Measurements from ENCODE around the gene HIPK4. TPM values are rescaled to one million over a fixed set of nuclear protein-coding genes. Genes with fewer than 3 reads are reported as not detected.

HIPK4 gene
- polyA plus RNA-seq, 3 donors = 0.09 TPM; not detected in 2

GRCh38 chr19:40337107-40337506, 52.9 kb downstream of the HIPK4 start:
- Histone ChIP-seq H4K20me1 (ENCODE audit: insufficient read depth, low read length) (peaks cover 6% of the 10 kb centered on the region), H3K9ac (ENCODE audit: insufficient read depth, low read length, poor library complexity, severe bottlenecking) (no peak overlapping the region), H3K4me2 (replicated peaks; ENCODE audit: extremely low read depth, low read length, poor library complexity, severe bottlenecking) (no peak overlapping the region), H3K27ac (ENCODE audit: low read depth in 1 of 2, low read length in 2 of 2) (no peak overlapping the region), H3K79me2 (ENCODE audit: insufficient read depth, low read length) (peaks cover 9% of the 10 kb centered on the region), H3K36me3 (replicated peaks in 1 of 2; ENCODE audit: control insufficient read depth in 1 of 2, insufficient read depth in 2 of 2, low read length in 2 of 2) (peaks cover 56 to 75% of the 10 kb centered on the region in 2 donors), H3K27me3 (ENCODE audit: control insufficient read depth in 2 of 2, insufficient read depth in 2 of 2, low read length in 2 of 2) (no peaks in the 10 kb centered on the region), H3K4me1 (ENCODE audit: control insufficient read depth in 1 of 2, insufficient read depth in 2 of 2, low read length in 2 of 2) (no peaks in the 10 kb centered on the region), H3K4me3 (replicated peaks in 1 of 3; ENCODE audit: low read depth in 2 of 3, low read length in 3 of 3) (no peak overlapping the region), H3K9me3 (replicated peaks in 1 of 2; ENCODE audit: control insufficient read depth in 1 of 2, insufficient read depth in 1 of 2, low read length in 2 of 2) (no peaks in the 10 kb centered on the region), H2AFZ (ENCODE audit: insufficient read depth, low read depth, low read length, poor library complexity, severe bottlenecking) (no peak overlapping the region)
- no peak for TF ChIP-seq CTCF (IDR thresholded peaks at IDR 0.05)
- no CpG with 5 or more reads among the region's 2 CpGs for WGBS (ENCODE audit: insufficient coverage)
- H3K4me3 Mint-ChIP-seq = no peak overlapping the region
- H3K27ac Mint-ChIP-seq = no peak overlapping the region
- intact Hi-C loops (cut with micrococcal nuclease) = no loop called here
- H3K27me3 Mint-ChIP-seq (ENCODE audit: low read depth in 3 of 3) = peaks cover 0 to 2% (median 0%) of the 10 kb centered on the region in 3 donors
- H3K4me1 Mint-ChIP-seq = no peaks in the 10 kb centered on the region
- peaks cover 0 to 1% (median 0%) of the 10 kb centered on the region in 7 donors for H3K9me3 Mint-ChIP-seq
- no peak for DNase-seq
- peaks cover 57 to 81% of the 10 kb centered on the region in 2 donors for H3K36me3 Mint-ChIP-seq

- no peak overlapping the region for H3K4me2 ChIP-seq (replicated peaks; ENCODE audit: extremely low read depth, low read length, poor library complexity, severe bottlenecking)
- intact Hi-C loops (cut with micrococcal nuclease) = no loop called here
- H3K9ac ChIP-seq (ENCODE audit: insufficient read depth, low read length, poor library complexity, severe bottlenecking) = no peak overlapping the region
- peaks cover 5% of the 10 kb centered on the region for H3K79me2 ChIP-seq (ENCODE audit: insufficient read depth, low read length)
- H3K27me3 Mint-ChIP-seq (ENCODE audit: low read depth in 3 of 3) = peaks cover 0 to 2% (median 0%) of the 10 kb centered on the region in 3 donors
- peaks cover 61 to 82% of the 10 kb centered on the region in 2 donors for H3K36me3 Mint-ChIP-seq
- H2AFZ ChIP-seq (ENCODE audit: insufficient read depth, low read depth, low read length, poor library complexity, severe bottlenecking) = no peak overlapping the region
- H3K27ac ChIP-seq (ENCODE audit: low read depth in 1 of 2, low read length in 2 of 2) = no peak overlapping the region
- H3K4me3 Mint-ChIP-seq = no peak overlapping the region
- H3K4me1 Mint-ChIP-seq = no peaks in the 10 kb centered on the region
- H4K20me1 ChIP-seq (ENCODE audit: insufficient read depth, low read length) = peaks cover under 1% of the 10 kb centered on the region
- 100% methylated on average over 1 of the region's 2 CpGs for WGBS (ENCODE audit: insufficient coverage)
- H3K4me1 ChIP-seq (ENCODE audit: control insufficient read depth in 1 of 2, insufficient read depth in 2 of 2, low read length in 2 of 2) = no peaks in the 10 kb centered on the region
- peaks cover 56 to 75% of the 10 kb centered on the region in 2 donors for H3K36me3 ChIP-seq (replicated peaks in 1 of 2; ENCODE audit: control insufficient read depth in 1 of 2, insufficient read depth in 2 of 2, low read length in 2 of 2)
- no peak for DNase-seq
- no peaks in the 10 kb centered on the region for H3K27me3 ChIP-seq (ENCODE audit: control insufficient read depth in 2 of 2, insufficient read depth in 2 of 2, low read length in 2 of 2)
- H3K4me3 ChIP-seq (replicated peaks in 1 of 3; ENCODE audit: low read depth in 2 of 3, low read length in 3 of 3) = no peak overlapping the region
- no peaks in the 10 kb centered on the region for H3K9me3 ChIP-seq (replicated peaks in 1 of 2; ENCODE audit: control insufficient read depth in 1 of 2, insufficient read depth in 1 of 2, low read length in 2 of 2)
- H3K9me3 Mint-ChIP-seq = peaks cover 0 to 1% (median 0%) of the 10 kb centered on the region in 7 donors
- peak overlapping the region in 1 of 7 donors; percentile 6 for H3K27ac Mint-ChIP-seq
- TF ChIP-seq CTCF (IDR thresholded peaks at IDR 0.05) = no peak
Measured at GRCh38 chr19:40336601-40336900, 53.4 kb downstream of the HIPK4 start.

Measured in CD14-positive monocyte (primary cell).